DMS 273 treated with DMSO at 0.1 percent for 48 hours (cell line): ENCODE data around the gene ZNF85.
"Not testable (repeated sequence)": the region's sequence is repeated elsewhere in the genome, so short reads cannot be mapped to it uniquely, and the experiment has no call there.

Experiments
- DNase-seq: peaks from one replicate; lab custom pipeline; 2025; lab: John Stamatoyannopoulos, UW

The ZNF85 gene

GRCh38 chr19:20923077-20923871 is at the start of gene ZNF85:
TSS of gene ZNF85 (plus strand) at chr19:20923251. CDS start at chr19:20923401, 150 bp downstream.
- DNase-seq, result peak; percentile 87

GRCh38 chr19:20879501-20879900 is 43.5 kb upstream of the ZNF85 start:
- DNase-seq, result no peak

DNA sequence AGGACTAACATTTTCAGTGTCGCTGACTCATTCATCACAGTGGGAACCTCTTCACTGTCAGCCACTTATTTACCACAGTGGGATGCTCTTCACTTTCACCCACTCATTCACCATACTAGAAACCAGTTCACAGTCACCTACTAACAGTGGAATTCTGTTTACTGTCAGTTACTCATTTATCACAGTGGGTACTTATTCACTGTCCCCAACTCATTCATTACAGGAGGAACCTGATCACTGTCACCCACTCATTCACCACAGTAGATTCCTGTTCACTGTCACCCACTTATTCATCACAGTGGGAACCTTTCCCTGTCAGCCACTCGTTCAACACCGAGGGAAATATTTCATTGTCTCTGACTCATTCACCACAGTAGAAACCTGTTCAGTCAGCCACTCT is 10.1 kb upstream of the ZNF85 start:
- no peak for DNase-seq

GRCh38 chr19:20925481-20925880 is 2.4 kb downstream of the ZNF85 start:
- no peak for DNase-seq

DNA sequence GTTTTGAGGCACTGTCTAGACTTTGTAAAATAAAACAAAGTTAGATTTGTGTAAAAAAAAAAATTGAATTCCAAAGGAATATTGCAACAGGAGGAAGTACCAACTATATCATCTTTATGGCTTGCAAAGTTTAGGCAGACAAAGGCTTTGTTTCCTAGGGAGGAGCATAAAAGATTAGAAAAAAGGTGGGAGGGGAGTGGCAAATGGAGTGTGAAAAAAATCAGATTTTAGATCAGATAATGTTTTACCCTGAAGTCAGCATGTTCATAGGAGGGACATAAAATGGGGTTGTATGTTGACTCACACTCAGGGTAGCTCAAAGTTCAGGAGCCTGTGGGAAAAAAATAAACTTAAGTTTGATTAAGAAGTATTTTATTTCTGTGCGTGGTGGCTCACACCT is 3.7 kb downstream of the ZNF85 start:
- no peak for DNase-seq

DNA sequence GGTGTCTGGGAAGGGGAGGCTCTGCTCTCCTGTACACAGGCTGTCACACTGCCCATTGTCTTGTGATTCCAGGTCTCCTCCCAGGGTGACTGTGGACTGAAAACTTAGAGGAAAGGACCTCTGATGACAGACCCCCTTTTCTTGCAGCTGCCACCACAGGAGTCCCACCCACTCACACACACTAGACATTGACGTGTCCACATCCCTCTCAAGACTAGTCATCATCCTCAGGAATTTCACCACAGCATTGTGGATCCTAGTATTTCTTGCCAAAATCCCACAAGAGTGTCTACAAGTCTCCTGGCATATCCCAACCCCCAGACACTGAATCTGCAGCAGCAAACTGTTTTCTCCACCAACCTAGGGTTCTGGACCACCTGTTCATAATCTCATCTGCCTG is 5.3 kb downstream of the ZNF85 start:
- DNase-seq, result no peak

- not testable (repeated sequence) for DNase-seq
These were observed 13.4 kb downstream of the ZNF85 start for GRCh38 chr19:20936322-20936947.

- not testable (repeated sequence) for DNase-seq
These were observed 29.6 kb downstream of the ZNF85 start for GRCh38 chr19:20952561-20953095.

DNA sequence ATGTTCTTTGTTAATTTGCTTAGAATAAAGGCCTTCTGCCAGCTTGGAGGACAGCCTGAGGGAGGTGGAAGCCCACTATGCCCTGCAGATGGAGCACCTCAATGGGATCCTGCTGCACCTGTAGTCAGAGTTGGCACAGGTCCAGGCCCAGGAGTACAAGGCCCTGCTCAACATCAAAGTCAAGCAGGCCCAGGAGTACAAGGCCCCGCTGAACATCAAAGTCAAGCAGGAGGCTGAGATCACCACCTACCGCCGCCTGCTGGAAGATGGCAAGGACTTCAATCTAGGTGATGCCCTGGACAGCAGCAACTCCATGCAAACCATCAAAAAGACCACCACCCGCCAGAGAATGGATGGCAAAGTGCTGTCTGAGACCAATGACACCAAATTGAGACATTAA is 41.7 kb downstream of the ZNF85 start:
- no peak for DNase-seq

GRCh38 chr19:20968092-20968491 is 45.0 kb downstream of the ZNF85 start:
- DNase-seq, result no peak

DNA sequence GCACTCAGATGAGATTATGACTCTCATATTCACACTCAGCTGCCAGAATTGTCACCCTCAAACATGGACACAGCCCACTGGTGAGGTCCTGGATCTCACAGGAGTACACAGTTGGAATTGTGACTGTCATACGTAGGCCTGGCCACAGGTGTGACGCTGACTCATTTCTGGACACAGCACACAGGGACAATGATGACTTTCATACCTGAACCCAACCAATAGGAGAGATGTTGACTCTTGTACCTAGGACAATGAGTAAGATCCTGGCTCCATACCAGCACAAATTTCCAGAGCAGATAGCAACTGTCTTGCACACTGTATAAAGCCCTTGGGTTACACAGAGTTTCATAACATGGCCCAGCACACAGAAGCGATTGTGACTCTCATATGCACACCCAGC is 46.4 kb downstream of the ZNF85 start:
- no peak for DNase-seq

- DNase-seq, result no peak
These were observed 46.8 kb downstream of the ZNF85 start for GRCh38 chr19:20969898-20970297.

- DNase-seq, result not testable (repeated sequence)
These were observed 69.7 kb downstream of the ZNF85 start for GRCh38 chr19:20992788-20993187.

DNA sequence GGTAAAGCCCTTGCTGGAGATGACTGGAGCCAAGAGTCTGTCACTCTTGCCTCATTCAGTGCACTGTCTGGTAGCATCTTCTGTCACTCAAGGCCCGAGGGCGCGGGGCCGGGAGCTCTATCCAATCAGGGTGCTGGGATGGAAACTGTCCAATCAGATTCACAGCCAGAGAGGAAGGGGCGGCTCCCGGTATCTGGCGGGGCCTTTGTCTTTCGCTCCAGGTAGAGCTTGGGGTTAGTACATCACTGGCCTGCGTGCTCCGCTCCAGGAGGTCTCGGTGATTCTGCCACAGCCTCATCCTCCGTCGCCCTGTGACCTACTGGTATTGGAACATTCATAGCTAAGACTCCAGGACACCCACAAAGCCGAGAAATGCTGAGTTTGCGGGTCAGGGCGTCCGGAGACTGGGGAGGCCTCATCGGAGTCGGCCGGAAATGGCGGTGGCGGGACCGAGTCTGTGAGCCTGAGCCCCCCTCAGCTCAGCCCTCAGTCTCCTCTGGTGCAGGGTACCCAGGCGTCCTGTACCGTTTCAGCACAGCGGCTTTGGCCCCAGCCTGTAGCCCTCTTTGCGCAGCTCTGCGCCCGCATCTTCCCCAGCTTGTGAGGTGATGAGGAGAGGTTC is 76.8 kb downstream of the ZNF85 start:
- DNase-seq, result peak; percentile 70
